HS-27A (cell line): ENCODE results near the gene ADCY5.
A peak's percentile ranks its signal among the peaks of the same experiment; 100 is the strongest.

Experiments
- DNase-seq: peaks from one replicate; pipeline ENCODE4 v3.0.0-alpha.2; 2012; ENCODE audit warnings: low read depth, missing footprints

Gene ADCY5

GRCh38 chr3:123385981-123386380 lies 62.9 kb downstream of the ADCY5 start:
- peak; percentile 33 for DNase-seq

- DNase-seq = no peak
Observed at GRCh38 chr3:123385499-123385898, 63.4 kb downstream of the ADCY5 start.

GRCh38 chr3:123385001-123385401 lies 63.9 kb downstream of the ADCY5 start:
- no peak for DNase-seq

- DNase-seq = no peak
Observed at GRCh38 chr3:123384256-123384655, 64.6 kb downstream of the ADCY5 start.

GRCh38 chr3:123383091-123384053 lies 65.5 kb downstream of the ADCY5 start:
- peak; percentile 79 for DNase-seq

- DNase-seq = no peak
Observed at GRCh38 chr3:123380261-123380660, 68.6 kb downstream of the ADCY5 start.

- DNase-seq = no peak
Observed at GRCh38 chr3:123379041-123379830, 69.7 kb downstream of the ADCY5 start.

GRCh38 chr3:123378409-123378915 lies 70.4 kb downstream of the ADCY5 start:
- no peak for DNase-seq

GRCh38 chr3:123377243-123377740 lies 71.6 kb downstream of the ADCY5 start:
- DNase-seq = no peak

GRCh38 chr3:123376451-123377242 lies 72.2 kb downstream of the ADCY5 start:
- no peak for DNase-seq

- no peak for DNase-seq
Observed at GRCh38 chr3:123375014-123375940, 73.6 kb downstream of the ADCY5 start.

GRCh38 chr3:123374016-123374415 lies 74.9 kb downstream of the ADCY5 start:
- DNase-seq = no peak

GRCh38 chr3:123373474-123373987 lies 75.4 kb downstream of the ADCY5 start:
- no peak for DNase-seq

- no peak for DNase-seq
Observed at GRCh38 chr3:123372686-123373473, 76.0 kb downstream of the ADCY5 start.

- no peak for DNase-seq
Observed at GRCh38 chr3:123371859-123372685, 76.8 kb downstream of the ADCY5 start.

- no peak for DNase-seq
Observed at GRCh38 chr3:123371426-123371825, 77.5 kb downstream of the ADCY5 start.

GRCh38 chr3:123370819-123371218 lies 78.1 kb downstream of the ADCY5 start:
- DNase-seq = no peak

- DNase-seq = no peak
Observed at GRCh38 chr3:123369085-123369484, 79.8 kb downstream of the ADCY5 start.
